Measurements from ENCODE around the gene SNAI1.

Gene SNAI1

GRCh38 chr20:49982346-49983122 is at the start of gene SNAI1:
Gene SNAI1 (plus strand): TSS chr20:49982980. CDS start chr20:49983060, 80 bp downstream.
- peak; percentile 59 for TF ChIP-seq CTCF (IDR thresholded peaks at IDR 0.05; ENCODE audit: borderline replicate concordance, control extremely low read depth, extremely low read depth, insufficient read depth, missing control alignments)
- DNase-seq (ENCODE audit: low spot score), result peak; percentile 99
- in situ Hi-C loops (cut with MboI; ENCODE audit: low sequenced_read_pairs, unreplicated experiment), result loop anchor here (5.0 kb wide), 1 partner anchor 70 kb away; no protein-coding TSS in a partner anchor

- TF ChIP-seq CTCF (IDR thresholded peaks at IDR 0.05; ENCODE audit: borderline replicate concordance, control extremely low read depth, extremely low read depth, insufficient read depth, missing control alignments), result no peak
- DNase-seq (ENCODE audit: low spot score), result no peak
- in situ Hi-C loops (cut with MboI; ENCODE audit: low sequenced_read_pairs, unreplicated experiment), result no loop called here
Measured at GRCh38 chr20:49935746-49936152, 47.0 kb upstream of the SNAI1 start.

GRCh38 chr20:49936153-49937026 is 46.4 kb upstream of the SNAI1 start, which contains the start of gene RNF114:
Gene RNF114 (plus strand): TSS chr20:49936397. CDS start chr20:49936413, 16 bp downstream.
- peak; percentile 99 for DNase-seq (ENCODE audit: low spot score)
- no peak for TF ChIP-seq CTCF (IDR thresholded peaks at IDR 0.05; ENCODE audit: borderline replicate concordance, control extremely low read depth, extremely low read depth, insufficient read depth, missing control alignments)
- in situ Hi-C loops (cut with MboI; ENCODE audit: low sequenced_read_pairs, unreplicated experiment), result no loop called here

- DNase-seq (ENCODE audit: low spot score), result no peak
- in situ Hi-C loops (cut with MboI; ENCODE audit: low sequenced_read_pairs, unreplicated experiment), result no loop called here
- TF ChIP-seq CTCF (IDR thresholded peaks at IDR 0.05; ENCODE audit: borderline replicate concordance, control extremely low read depth, extremely low read depth, insufficient read depth, missing control alignments), result no peak
Measured at GRCh38 chr20:49937027-49937929, 45.5 kb upstream of the SNAI1 start.

- in situ Hi-C loops (cut with MboI; ENCODE audit: low sequenced_read_pairs, unreplicated experiment), result no loop called here
- no peak for DNase-seq (ENCODE audit: low spot score)
- TF ChIP-seq CTCF (IDR thresholded peaks at IDR 0.05; ENCODE audit: borderline replicate concordance, control extremely low read depth, extremely low read depth, insufficient read depth, missing control alignments), result no peak
Measured at GRCh38 chr20:49938173-49939163, 44.3 kb upstream of the SNAI1 start.

All from GM13976 (cell line).